Measurements from ENCODE around the gene THBS1.

THBS1 gene

DNA sequence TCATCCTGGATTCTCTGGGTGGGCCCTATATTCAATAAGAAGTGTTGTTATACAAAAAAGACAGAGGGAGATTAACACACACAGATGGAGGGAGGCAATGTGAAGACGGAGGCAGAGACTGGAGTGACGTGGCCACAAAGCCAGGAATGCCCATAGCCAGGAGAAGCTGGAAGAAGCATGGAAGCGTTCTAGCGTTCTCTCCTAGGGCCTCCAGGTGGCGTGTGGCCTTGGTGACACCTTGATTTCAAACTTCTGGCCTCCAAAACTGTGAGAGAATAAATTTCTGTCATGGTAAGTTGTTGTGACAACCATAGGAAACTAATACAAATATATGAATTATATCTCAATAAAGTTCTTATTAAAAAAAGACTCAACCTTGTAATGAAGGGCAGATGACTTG, 21.3 kb downstream of the THBS1 start:
- FAIRE-seq (no peak), DNase-seq (ENCODE audit: low spot score) (peak; percentile 45)

DNA sequence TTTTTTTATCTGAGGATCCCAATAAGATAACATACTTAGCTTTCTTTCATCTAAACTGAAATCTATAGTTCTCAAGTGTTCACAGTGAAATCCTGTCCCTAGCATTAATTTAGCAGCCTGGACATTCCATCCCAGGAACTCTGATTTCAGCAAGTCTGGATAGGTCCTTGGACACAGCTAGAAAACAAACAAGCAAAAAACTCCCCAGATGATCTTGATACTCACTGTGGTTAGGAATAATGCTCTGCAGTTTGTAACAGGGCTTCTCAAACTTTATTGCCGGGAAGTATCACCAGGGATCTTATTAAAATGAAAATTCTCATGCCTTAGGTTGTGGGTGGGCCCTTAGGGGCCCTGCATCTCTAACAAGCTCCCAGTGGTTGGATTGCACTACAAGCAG, 24.3 kb downstream of the THBS1 start:
- DNase-seq (ENCODE audit: low spot score) (no peak), FAIRE-seq (no peak)

DNA sequence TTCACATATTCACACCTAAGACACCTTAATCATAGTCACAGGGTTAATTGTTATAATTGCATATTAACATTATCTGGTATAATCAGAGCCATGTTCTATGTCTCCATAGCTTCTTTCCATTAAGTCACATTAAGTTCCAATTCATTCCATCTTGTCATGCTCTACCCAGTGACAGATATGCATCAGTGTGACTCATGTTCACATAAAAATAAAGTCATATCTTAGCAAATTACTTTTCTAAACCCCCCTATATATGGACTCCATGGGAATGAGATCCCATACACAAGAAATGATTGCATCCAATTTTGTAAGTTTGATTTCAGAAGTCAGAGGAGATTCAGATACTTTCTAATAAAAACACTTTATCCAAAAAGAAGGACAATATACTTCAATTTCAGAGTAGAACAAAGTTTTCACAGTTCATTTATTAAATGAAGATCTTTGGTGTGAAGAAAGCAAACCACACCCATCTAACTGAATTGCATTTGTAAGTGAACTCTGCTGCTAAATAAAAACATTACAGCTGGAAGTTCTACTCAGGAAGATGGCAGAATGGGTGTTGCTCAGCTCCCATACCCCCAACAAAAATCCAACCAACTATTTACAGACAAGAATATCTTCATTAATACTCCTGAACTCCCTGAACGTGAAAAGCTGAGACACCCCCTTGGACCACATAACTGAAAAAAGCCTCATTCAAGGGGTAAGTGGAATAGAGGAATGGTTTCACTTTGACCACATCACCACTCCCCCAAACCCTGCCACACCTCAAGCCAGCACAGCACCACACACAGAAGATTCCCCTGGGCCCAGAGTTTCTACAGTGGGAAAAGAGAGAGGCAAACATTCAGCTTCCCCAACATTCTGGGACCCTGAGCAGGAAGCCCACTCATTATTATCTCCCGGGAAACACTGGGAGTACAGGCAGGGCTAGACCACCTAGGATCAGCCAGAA, 27.6 kb downstream of the THBS1 start:
- no peak for DNase-seq (ENCODE audit: low spot score)
- FAIRE-seq, result no peak

DNA sequence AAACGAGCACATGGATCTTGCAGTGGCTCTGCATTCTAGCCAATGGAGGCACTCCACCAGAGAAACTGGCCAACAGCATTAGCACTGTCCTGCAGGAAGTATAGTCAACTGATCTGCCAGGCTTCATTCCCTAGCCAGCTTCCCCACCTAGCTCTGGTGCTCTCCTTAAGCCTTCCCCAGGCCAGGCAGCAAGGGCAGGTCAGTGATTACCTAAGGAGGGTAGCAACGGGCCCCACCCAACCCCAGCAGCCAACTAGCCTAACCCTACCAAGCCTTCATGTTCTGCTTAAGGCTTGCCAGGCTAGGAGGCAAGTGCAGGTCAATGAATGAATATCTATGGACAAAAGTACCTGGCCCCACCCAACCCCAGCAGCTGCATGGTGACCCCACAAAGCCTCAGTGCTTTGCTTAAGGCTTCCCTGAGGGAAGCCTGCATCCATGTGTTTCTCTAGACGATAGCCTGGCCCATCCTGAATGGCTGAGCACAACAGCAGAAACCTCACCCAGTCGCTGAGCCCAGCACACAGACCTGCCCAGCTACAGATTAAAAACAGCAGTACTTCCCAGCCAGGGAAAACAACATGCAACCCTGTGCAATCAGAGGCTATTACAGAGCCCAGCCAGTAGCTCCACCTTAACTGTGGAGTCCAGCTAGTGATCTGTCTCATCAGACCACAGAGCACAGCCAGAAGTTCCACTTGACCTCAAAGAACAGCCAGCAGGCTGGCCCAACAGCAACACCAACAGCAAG, 28.5 kb downstream of the THBS1 start:
- DNase-seq (ENCODE audit: low spot score), result no peak
- FAIRE-seq, result no peak

DNA sequence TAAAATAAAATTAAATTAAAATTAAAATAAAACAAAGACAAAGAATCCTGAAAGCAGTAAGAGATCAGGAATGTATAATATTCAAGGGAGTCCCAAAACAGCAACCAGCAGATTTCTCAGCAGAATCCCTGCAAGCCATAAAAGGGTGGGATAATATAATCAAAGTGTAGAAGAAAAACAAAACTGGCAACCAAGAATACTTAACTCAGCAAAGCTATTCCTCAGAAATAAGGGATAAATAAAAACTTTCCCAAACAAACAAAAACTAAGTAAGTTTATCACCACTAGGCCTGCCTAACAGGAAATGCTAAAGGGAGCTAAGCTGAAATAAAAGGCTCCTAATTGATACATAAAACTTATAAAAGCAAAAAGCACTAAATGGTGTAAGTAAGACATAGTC, 29.8 kb downstream of the THBS1 start:
- DNase-seq (ENCODE audit: low spot score) (no peak), FAIRE-seq (no peak)

DNA sequence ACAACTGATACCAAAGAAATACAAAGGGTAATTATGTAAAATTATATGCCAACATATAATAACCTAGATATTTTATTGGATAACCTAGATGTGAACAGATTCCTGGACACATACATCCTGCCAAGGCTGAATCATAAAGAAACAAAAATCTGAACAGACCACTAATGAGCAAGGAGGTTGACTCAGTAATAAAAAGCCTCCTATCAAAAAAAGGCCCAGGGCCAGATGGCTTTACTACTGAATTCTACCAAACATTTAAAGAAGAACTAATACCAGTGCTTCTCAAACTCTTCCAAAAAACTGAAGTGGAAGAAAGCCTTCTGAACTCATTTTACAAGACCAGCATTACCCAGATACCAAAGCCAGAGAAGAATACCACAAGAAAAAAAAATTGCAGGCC, 32.4 kb downstream of the THBS1 start:
- DNase-seq (ENCODE audit: low spot score) (no peak), FAIRE-seq (no peak)

DNA sequence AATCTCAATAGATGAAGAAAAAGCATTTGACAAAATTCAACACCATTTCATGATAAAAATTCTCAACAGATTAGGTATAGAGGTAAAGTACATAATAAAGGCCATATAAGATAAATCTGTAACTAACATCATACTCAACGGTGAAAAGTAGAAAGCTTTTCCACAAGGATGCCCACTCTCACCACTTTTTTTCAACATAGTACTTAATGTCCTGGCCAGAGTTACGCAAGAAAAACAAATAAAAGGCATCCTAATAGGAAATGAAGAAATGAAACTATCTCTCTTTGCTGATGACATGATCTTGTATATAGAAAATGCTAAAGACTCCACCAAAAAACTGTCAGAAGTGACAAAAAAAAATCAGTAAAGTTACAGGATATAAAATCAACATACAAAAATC, 33.0 kb downstream of the THBS1 start:
- DNase-seq (ENCODE audit: low spot score), result no peak
- FAIRE-seq, result no peak

- DNase-seq (ENCODE audit: low spot score) (no peak), FAIRE-seq (no peak)
Observed at GRCh38 chr15:39616731-39617455, 36.0 kb downstream of the THBS1 start.

- no peak for FAIRE-seq
- DNase-seq (ENCODE audit: low spot score), result no peak
Observed at GRCh38 chr15:39618063-39618823, 37.4 kb downstream of the THBS1 start.

- no peak for FAIRE-seq
- no peak for DNase-seq (ENCODE audit: low spot score)
Observed at GRCh38 chr15:39621210-39621609, 40.3 kb downstream of the THBS1 start.

DNA sequence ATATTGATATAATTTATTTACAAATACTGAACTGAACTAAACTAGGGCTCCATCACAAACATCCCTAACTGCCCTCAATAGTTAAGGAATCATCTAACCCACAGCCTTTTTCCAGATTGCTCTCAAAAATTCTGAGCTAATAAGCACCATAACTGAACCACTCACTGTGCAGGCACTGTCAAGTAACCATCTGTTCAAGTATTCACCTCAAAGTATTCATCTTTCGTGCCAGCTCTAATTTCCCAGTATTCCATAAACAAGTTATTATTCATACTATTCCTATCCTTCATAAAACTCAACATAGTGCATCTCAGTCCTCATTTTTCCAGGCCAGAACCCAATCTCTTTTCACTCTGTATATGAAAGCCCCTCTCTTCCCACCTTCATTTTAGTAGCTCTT, 41.1 kb downstream of the THBS1 start:
- FAIRE-seq (no peak), DNase-seq (ENCODE audit: low spot score) (no peak)

- no peak for DNase-seq (ENCODE audit: low spot score)
- FAIRE-seq, result no peak
Observed at GRCh38 chr15:39622660-39623516, 42.0 kb downstream of the THBS1 start.

DNA sequence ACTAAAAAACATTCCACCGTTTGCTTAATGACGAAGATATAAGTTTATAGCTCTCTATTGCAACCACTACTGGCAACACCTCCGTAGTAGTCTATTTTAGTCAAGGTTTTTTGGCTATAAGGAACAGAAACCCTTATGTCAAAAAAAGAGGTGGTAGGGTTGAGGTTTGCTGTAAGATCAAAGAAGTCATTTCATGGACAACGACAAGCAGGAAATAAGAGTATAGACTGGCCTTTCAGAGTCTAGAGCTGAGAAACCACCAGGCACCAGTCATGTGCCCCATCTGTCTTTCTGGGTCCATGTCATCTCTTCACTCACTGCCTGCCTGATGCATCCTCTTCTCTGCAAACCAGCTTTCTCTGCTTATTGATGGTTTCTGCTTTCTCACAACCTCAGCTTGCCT, 42.7 kb downstream of the THBS1 start:
- FAIRE-seq (no peak), DNase-seq (ENCODE audit: low spot score) (no peak)

DNA sequence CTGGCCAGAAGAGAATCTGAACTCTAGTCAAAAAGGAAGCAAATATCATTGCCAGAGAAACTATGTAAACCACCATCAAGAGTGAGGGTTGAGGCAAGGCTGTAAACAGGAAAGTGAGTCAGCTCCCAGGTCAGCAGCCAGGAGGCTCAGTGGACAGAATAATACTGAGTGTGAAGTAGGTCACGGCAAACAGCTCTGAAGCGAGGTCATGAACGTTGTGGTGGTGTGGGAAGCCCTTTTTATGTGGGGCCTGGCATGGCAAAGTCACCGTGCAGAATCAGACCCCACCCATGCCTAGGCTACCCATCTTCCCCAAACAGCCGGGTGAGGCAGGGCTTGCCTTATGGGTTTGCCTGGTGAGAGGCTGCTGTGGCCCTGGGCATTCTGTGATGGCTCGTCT, 43.9 kb downstream of the THBS1 start:
- peak; percentile 71 for DNase-seq (ENCODE audit: low spot score)
- FAIRE-seq, result peak; percentile 35

GRCh38 chr15:39625451-39625850, 44.6 kb downstream of the THBS1 start:
- DNase-seq (ENCODE audit: low spot score), result no peak
- no peak for FAIRE-seq

DNA sequence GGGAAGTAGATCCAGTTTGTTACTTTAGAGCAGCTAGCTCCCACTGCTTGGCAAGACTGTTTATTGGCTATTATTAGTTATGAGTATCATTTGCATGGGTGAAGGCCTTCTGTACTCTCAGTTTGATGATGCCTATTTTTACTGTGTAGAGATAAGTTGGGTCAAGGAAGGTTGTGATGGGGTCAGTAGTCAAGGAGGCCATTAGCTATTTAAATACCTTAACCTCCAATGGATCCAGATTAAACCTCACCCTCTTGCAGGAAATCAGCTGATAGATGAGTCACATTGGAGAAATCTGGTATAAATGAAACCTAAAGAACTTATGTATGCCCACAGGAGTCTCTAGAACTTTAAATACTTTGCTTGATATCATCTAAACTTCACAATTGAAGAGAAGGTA, 45.0 kb downstream of the THBS1 start:
- DNase-seq (ENCODE audit: low spot score), result no peak
- no peak for FAIRE-seq

DNA sequence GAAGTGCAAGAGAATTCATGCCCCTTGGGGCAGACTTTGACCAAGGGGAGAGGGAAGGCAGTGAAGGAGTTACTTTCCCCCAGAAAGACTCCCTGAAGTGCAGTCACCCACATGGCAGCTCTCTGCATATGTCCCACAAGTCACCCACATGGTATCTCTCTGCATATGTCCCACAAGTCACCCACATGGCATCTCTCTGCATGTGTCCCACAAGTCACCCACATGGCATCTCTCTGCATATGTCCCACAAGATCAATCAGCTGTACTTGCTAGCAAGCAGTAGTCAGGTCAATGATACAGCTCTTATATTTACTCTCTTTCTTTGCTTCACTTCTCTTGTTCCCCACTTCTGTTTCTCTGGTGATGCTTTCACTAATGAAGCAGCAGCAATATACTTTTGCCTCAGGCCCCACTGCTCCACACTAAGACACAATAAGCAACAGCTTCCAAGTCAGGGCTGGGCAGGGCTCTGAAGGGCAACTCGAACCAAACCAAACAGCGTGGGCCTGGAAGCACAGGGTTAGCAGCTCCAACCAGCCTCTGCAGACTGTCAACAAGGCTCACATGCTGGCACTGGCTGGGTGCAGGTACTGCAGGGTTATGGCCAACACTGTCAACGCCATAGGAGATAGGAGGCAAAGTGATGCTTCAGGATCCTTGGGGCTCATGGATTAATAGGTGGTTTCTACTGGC, 46.7 kb downstream of the THBS1 start:
- DNase-seq (ENCODE audit: low spot score), result no peak
- no peak for FAIRE-seq

DNA sequence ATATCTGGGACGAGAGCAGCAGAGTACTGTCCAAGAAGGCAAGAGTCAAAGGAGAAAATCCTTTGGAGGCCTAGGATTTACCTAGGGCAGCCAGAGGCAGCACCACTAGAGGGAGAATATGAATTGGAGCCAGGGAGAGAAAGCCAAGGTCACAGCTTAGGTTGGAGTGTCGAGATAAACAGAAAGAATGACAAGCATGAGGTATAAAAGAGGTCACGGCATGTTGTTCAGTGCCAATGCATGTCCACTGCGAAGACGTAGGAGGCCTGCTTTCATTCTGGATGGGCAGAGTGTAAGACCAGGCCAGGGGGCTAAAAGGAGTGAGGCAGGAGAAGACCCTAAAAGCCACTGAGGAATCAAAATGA, 47.2 kb downstream of the THBS1 start:
- no peak for FAIRE-seq
- DNase-seq (ENCODE audit: low spot score), result no peak

DNA sequence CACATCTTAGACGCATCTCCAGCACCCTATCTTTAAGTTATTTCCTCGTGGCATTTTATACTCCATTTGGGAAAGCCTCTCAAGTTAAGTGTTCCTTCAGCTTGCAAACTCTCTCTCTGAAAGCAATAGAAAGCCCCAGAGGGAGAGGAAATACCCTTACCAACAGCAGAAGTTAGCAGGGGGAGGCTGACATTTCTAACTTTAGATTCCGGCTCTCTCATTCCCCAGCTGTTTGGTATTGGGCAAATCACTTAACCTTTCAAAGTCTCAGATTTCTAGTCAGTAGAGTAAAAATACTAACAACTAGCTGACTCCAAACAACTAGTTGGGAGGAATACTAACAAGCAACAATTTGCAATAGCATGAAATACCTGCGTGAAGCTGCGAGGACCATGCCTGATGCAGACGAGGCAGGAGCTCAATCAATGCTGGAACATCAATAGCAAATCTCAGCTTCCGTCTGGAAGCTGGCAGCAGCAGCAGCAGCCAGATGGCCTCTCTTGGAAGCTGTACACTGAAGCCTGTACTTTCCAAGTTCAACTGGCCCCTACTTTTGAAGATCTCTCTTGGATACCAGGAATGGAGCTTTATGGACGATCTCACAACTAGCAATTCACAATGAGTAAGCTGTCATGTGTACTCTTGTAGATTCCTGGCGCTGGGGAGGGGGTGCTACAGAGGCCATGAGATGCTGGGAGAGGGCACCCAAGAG, 47.8 kb downstream of the THBS1 start:
- FAIRE-seq (no peak), DNase-seq (ENCODE audit: low spot score) (no peak)

Data from urothelium cell line (cell line).